IMR-90 (cell line): ENCODE results near the gene LRSAM1. TPM values are rescaled to one million over a fixed set of nuclear protein-coding genes. Genes with fewer than 3 reads are reported as not detected.

Experiments
- ATAC-seq: fragments of 200-7000 bp; cut with Tn5 transposase; 2 replicates; pipeline ENCODE4 v1.9.1; 2020; ENCODE audit warnings: low read depth, mild to moderate bottlenecking, moderate library complexity
- BruUV-seq: library from RNA; stranded (reverse); fragments of 400-500 nt; replicated peaks from 2 replicates; lab custom pipeline; 2021; lab: Mats Ljungman, UMichigan
- CTCF ChIA-PET: fragments of 300-600 bp; formaldehyde crosslinking; extraction: SDS; loops from one replicate; lab custom pipeline; 2021; ENCODE audit warnings: antibody characterized with exemption; lab: Yijun Ruan, JAX
- POLR2A ChIA-PET: fragments of 300-600 bp; sonication (Branson Sonifier 250); formaldehyde crosslinking; loops from one replicate; lab custom pipeline; 2022; ENCODE audit warnings: antibody characterized with exemption; ENCODE audit not compliant: unreplicated experiment; lab: Charles Lee
- DNase-seq: peaks from one replicate; pipeline ENCODE4 v3.0.0; 2013
- H2AFZ ChIP-seq: replicated peaks from 2 replicates; pipeline ENCODE3; 2013; ENCODE audit warnings: low read length, mild to moderate bottlenecking; ENCODE audit not compliant: poor library complexity
- H2AK5ac ChIP-seq: 2 replicates; pipeline ENCODE4 v1.6.1; 2013; ENCODE audit warnings: low read depth, low read length, inconsistent platforms
- H2AK9ac ChIP-seq: replicated peaks from 2 replicates; pipeline ENCODE3; 2013; ENCODE audit warnings: mild to moderate bottlenecking, low read depth, low read length, moderate library complexity; ENCODE audit not compliant: poor library complexity
- H2BK120ac ChIP-seq: 2 replicates; pipeline ENCODE4 v1.6.1; 2013; ENCODE audit warnings: low read depth, low read length, inconsistent platforms
- H2BK15ac ChIP-seq: 3 replicates; pipeline ENCODE4 v1.6.1; 2013; ENCODE audit warnings: low read depth, low read length, inconsistent platforms
- H2BK20ac ChIP-seq: 2 replicates; pipeline ENCODE4 v1.6.1; 2013; ENCODE audit warnings: low read depth, mild to moderate bottlenecking, inconsistent platforms, low read length, moderate library complexity
- H2BK5ac ChIP-seq: 2 replicates; pipeline ENCODE4 v1.6.1; 2013; ENCODE audit warnings: mild to moderate bottlenecking, low read depth, low read length, inconsistent platforms; ENCODE audit not compliant: poor library complexity, severe bottlenecking
- H3K14ac ChIP-seq: replicated peaks from 2 replicates; pipeline ENCODE4 v1.6.1; 2013; ENCODE audit warnings: low read depth, low read length, inconsistent platforms
- H3K18ac ChIP-seq: 2 replicates; pipeline ENCODE4 v1.6.1; 2013; ENCODE audit warnings: low read depth, low read length, control low read depth
- H3K23ac ChIP-seq: 2 replicates; pipeline ENCODE4 v1.6.1; 2013; ENCODE audit warnings: low read depth, low read length, inconsistent platforms
- H3K27ac ChIP-seq: 2 replicates; pipeline ENCODE4 v1.5.1; 2013; ENCODE audit warnings: mild to moderate bottlenecking, control low read depth, low read length; ENCODE audit not compliant: insufficient read depth
- H3K27me3 ChIP-seq: 2 replicates; pipeline ENCODE4 v1.6.1; 2013; ENCODE audit warnings: low read length; ENCODE audit not compliant: control insufficient read depth, insufficient read depth
- H3K36me3 ChIP-seq: 2 replicates; pipeline ENCODE4 v1.6.1; 2013; ENCODE audit warnings: low read length, mixed read lengths; ENCODE audit not compliant: control insufficient read depth, insufficient read depth
- H3K4ac ChIP-seq: 2 replicates; pipeline ENCODE4 v1.6.1; 2013; ENCODE audit warnings: low read depth, low read length, inconsistent platforms
- H3K4me1 ChIP-seq: 2 replicates; pipeline ENCODE4 v1.6.1; 2013; ENCODE audit warnings: low read length, mixed read lengths; ENCODE audit not compliant: control insufficient read depth, insufficient read depth
- H3K4me2 ChIP-seq: 2 replicates; pipeline ENCODE4 v1.6.1; 2013; ENCODE audit warnings: low read depth, mild to moderate bottlenecking, control low read depth, low read length, moderate library complexity
- H3K4me3 ChIP-seq: 2 replicates; pipeline ENCODE4 v1.5.1; 2013; ENCODE audit warnings: low read depth, mild to moderate bottlenecking, control low read depth, low read length, moderate library complexity; ENCODE audit not compliant: insufficient read depth
- H3K56ac ChIP-seq: 2 replicates; pipeline ENCODE4 v1.6.1; 2013; ENCODE audit warnings: low read length, inconsistent platforms; ENCODE audit not compliant: insufficient read depth; ENCODE audit errors: extremely low read depth
- H3K79me1 ChIP-seq, 2 experiments: 2 replicates each; pipeline ENCODE4 v1.6.1; 2013; ENCODE audit warnings: low read length in 2 of 2, inconsistent platforms in 1 of 2, low read depth in 1 of 2
- H3K9ac ChIP-seq: 2 replicates; pipeline ENCODE4 v1.6.1; 2013; ENCODE audit warnings: low read depth, low read length, control low read depth
- H3K9me1 ChIP-seq: 2 replicates; pipeline ENCODE4 v1.6.1; 2013; ENCODE audit warnings: low read length, inconsistent platforms; ENCODE audit not compliant: insufficient read depth
- H3K9me3 ChIP-seq: 2 replicates; pipeline ENCODE4 v1.6.1; 2013; ENCODE audit warnings: low read length; ENCODE audit not compliant: control insufficient read depth, insufficient read depth
- H4K20me1 ChIP-seq: 2 replicates; pipeline ENCODE4 v1.6.1; 2013; ENCODE audit warnings: low read length, inconsistent platforms; ENCODE audit not compliant: insufficient read depth
- H4K5ac ChIP-seq: 2 replicates; pipeline ENCODE4 v1.6.1; 2013; ENCODE audit warnings: mild to moderate bottlenecking, low read depth, low read length, control low read depth
- H4K8ac ChIP-seq, 2 experiments: 2 replicates each; pipeline ENCODE4 v1.6.1; 2013; ENCODE audit warnings: low read depth in 2 of 2, low read length in 2 of 2, control low read depth in 1 of 2, inconsistent platforms in 1 of 2
- H4K91ac ChIP-seq: 2 replicates; pipeline ENCODE4 v1.6.1; 2013; ENCODE audit warnings: low read depth, low read length, inconsistent platforms; ENCODE audit not compliant: insufficient read depth
- CEBPB ChIP-seq: IDR thresholded peaks from 2 replicates; pipeline ENCODE4 v1.6.1; 2012; ENCODE audit warnings: low read depth, low read length, improper control_type of control experiment
- WGBS, 2 experiments: methylation state at CpG; one replicate each; pipeline versions ENCODE4 v1.1.5 to v1.1.7; 2013; ENCODE audit warnings: missing lambda C conversion rate in 2 of 2; ENCODE audit not compliant: insufficient read length in 1 of 2; ENCODE audit errors: extremely low coverage in 2 of 2; 5-methylcytosine and 5-hydroxymethylcytosine counted together
- dilution Hi-C: fragments of 300-500 bp; cut with HindIII; formaldehyde crosslinking; loops from one replicate; pipeline ENCODE4 v1.14.3; 2018; ENCODE audit warnings: low sequenced_read_pairs; ENCODE audit not compliant: unreplicated experiment
- in situ Hi-C: fragments of 300-500 bp; cut with MboI; formaldehyde crosslinking; loops from 3 replicates; pipeline ENCODE4 v1.14.3; 2019; ENCODE audit warnings: low sequenced_read_pairs, inconsistent platforms, mixed read lengths
- intact Hi-C: fragments of 100-400 bp; cut with micrococcal nuclease; formaldehyde crosslinking; loops from 2 replicates; pipeline ENCODE4 v1.10.0; 2022
- polyA plus RNA-seq, 3 experiments: library from polyadenylated mRNA; depleted of rRNA; stranded (reverse); fragments of >200 nt; gene quantifications; 2 replicates each; pipeline ENCODE4 v1.2.3, GENCODE V29; 2012; ENCODE audit warnings: low replicate concordance in 1 of 3
- total RNA-seq: library from RNA; depleted of rRNA; stranded (reverse); fragments of >200 nt; gene quantifications from 2 replicates; pipeline ENCODE4 v1.2.3, GENCODE V29; 2012

LRSAM1 gene
- total and polyA plus RNA-seq, 2 of the 4 experiments (the other 2 are of a cell fraction): 3.0 to 9.3 TPM

GRCh38 chr9:127492616-127493015 lies 41.3 kb downstream of the LRSAM1 start:
- Histone ChIP-seq H3K4me1 (peaks cover 14% of the 10 kb centered on the region), H4K91ac (no peak overlapping the region), H3K9me3 (no peaks in the 10 kb centered on the region), H2BK20ac (no peak overlapping the region), H2BK5ac (no peak overlapping the region), H3K27ac (no peak overlapping the region), H3K27me3 (no peaks in the 10 kb centered on the region), H2BK15ac (no peak overlapping the region), H3K4me2 (no peak overlapping the region), H2AFZ (no peak overlapping the region), H4K8ac (no peak overlapping the region), H4K5ac (no peak overlapping the region), H3K79me1 (peaks cover 2 to 28% of the 10 kb centered on the region in 2 experiments; a peak in 1 of 4 replicates), H3K9ac (no peak overlapping the region), H2BK120ac (no peak overlapping the region), H3K18ac (no peak overlapping the region), H3K36me3 (peaks cover 52% of the 10 kb centered on the region), H2AK5ac (no peak overlapping the region), H3K56ac (no peak overlapping the region), H3K4ac (no peak overlapping the region), H3K14ac (no peak overlapping the region), H2AK9ac (peak overlapping the region; percentile 40), H3K9me1 (peaks cover 7% of the 10 kb centered on the region; the same call in 1 of the 2 replicates), H3K23ac (no peak overlapping the region), H3K4me3 (no peak overlapping the region), H4K20me1 (peaks cover 7% of the 10 kb centered on the region)
- 100% methylated on average over 2 of the region's 14 CpGs; no CpG with 5 or more reads in 1 of the 2 experiments for WGBS, 2 experiments
- in situ Hi-C loops: no loop called here
- TF ChIP-seq CEBPB: no peak
- dilution Hi-C loops: no loop called here
- CTCF ChIA-PET: no interaction called here
- POLR2A ChIA-PET: no interaction called here
- intact Hi-C loops: no loop called here
- DNase-seq (no peak), ATAC-seq (no peak)
- BruUV-seq: no TSS peak
